ENCODE data around the gene INPP1.
"Not testable (repeated sequence)": the region's sequence is repeated elsewhere in the genome, so short reads cannot be mapped to it uniquely, and the experiment has no call there.

INPP1 gene

GRCh38 chr2:190335225-190335559 is 8.2 kb upstream of the INPP1 start:
- intact Hi-C loops (cut with DNase I; ENCODE audit: low total_unique reads): no loop called here
- no peaks in the 10 kb centered on the region for H3K9me3 ChIP-seq
- H3K27ac ChIP-seq: no peak overlapping the region
- no peak overlapping the region for H3K4me3 ChIP-seq
- peaks cover 0 to 5% (median 0%) of the 10 kb centered on the region in 4 donors for H3K4me1 ChIP-seq
- no peak for TF ChIP-seq CTCF (IDR thresholded peaks at IDR 0.05)
- no peaks in the 10 kb centered on the region for H3K36me3 ChIP-seq
- no peaks in the 10 kb centered on the region for H3K27me3 ChIP-seq
- no peak for DNase-seq

GRCh38 chr2:190335584-190335983 is 7.8 kb upstream of the INPP1 start:
- H3K27ac ChIP-seq; DNase-seq; H3K27me3 ChIP-seq; intact Hi-C loops (cut with DNase I; ENCODE audit: low total_unique reads); H3K4me1 ChIP-seq; H3K4me3 ChIP-seq; H3K9me3 ChIP-seq; H3K36me3 ChIP-seq: not testable (repeated sequence)

GRCh38 chr2:190336420-190336819 is 7.0 kb upstream of the INPP1 start:
- Histone ChIP-seq H3K4me1 (peaks cover 0 to 5% (median 0%) of the 10 kb centered on the region in 4 donors), H3K4me3 (no peak overlapping the region), H3K9me3 (no peaks in the 10 kb centered on the region), H3K36me3 (no peaks in the 10 kb centered on the region), H3K27me3 (no peaks in the 10 kb centered on the region), H3K27ac (no peak overlapping the region)
- intact Hi-C loops (cut with DNase I; ENCODE audit: low total_unique reads): no loop called here
- no peak for TF ChIP-seq CTCF (IDR thresholded peaks at IDR 0.05)
- no peak for DNase-seq

- H3K27ac ChIP-seq: no peak overlapping the region
- no peak for TF ChIP-seq CTCF (IDR thresholded peaks at IDR 0.05)
Observed at GRCh38 chr2:190338453-190338852, 4.9 kb upstream of the INPP1 start.

GRCh38 chr2:190339394-190339793 is 4.0 kb upstream of the INPP1 start:
- H3K4me3 ChIP-seq: no peak overlapping the region
- H3K36me3 ChIP-seq: no peaks in the 10 kb centered on the region
- TF ChIP-seq CTCF (IDR thresholded peaks at IDR 0.05): no peak
- H3K9me3 ChIP-seq: no peaks in the 10 kb centered on the region
- H3K27ac ChIP-seq: no peak overlapping the region
- no peaks in the 10 kb centered on the region for H3K27me3 ChIP-seq
- no peak for DNase-seq
- H3K4me1 ChIP-seq: peaks cover 0 to 11% (median 2%) of the 10 kb centered on the region in 4 donors
- intact Hi-C loops (cut with DNase I; ENCODE audit: low total_unique reads): no loop called here

More at GRCh38 chr2:190338453-190338852, 4.9 kb upstream of the INPP1 start:
- Histone ChIP-seq H3K9me3 (no peaks in the 10 kb centered on the region), H3K36me3 (no peaks in the 10 kb centered on the region), H3K4me3 (no peak overlapping the region), H3K4me1 (peaks cover 0 to 14% (median 2%) of the 10 kb centered on the region in 4 donors), H3K27me3 (no peaks in the 10 kb centered on the region)
- intact Hi-C loops (cut with DNase I; ENCODE audit: low total_unique reads): no loop called here
- no peak for DNase-seq

GRCh38 chr2:190340369-190340768 is 3.0 kb upstream of the INPP1 start:
- no peak overlapping the region for H3K4me3 ChIP-seq
- no peak for TF ChIP-seq CTCF (IDR thresholded peaks at IDR 0.05)
- peaks cover 0 to 18% (median 8%) of the 10 kb centered on the region in 4 donors for H3K4me1 ChIP-seq
- H3K36me3 ChIP-seq: no peaks in the 10 kb centered on the region
- H3K9me3 ChIP-seq: no peaks in the 10 kb centered on the region
- intact Hi-C loops (cut with DNase I; ENCODE audit: low total_unique reads): no loop called here
- H3K27ac ChIP-seq: no peak overlapping the region
- DNase-seq: no peak
- no peaks in the 10 kb centered on the region for H3K27me3 ChIP-seq

Data from tibial artery (tissue), 4 donors.